Limb (tissue), 2 donors: ENCODE measurements around the gene IL22RA1.

Source experiments
- DNase-seq, 2 donors: peaks; one replicate each; pipeline ENCODE4 v3.0.0-alpha.2; 2016; ENCODE audit errors: extremely low spot score in 2 of 2

Gene IL22RA1

DNA sequence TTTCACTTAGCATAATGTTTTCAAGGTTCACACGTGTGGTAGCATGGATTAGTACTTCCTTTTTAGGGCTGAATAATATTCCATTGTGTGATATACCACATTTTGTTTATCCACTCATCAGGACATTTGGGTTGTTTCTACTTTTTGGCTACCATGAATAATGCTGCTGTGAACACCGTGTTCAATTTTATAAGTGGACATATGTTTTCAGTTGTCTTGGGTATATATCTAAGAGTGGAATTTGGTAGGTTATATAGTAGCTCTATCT lies 3.8 kb downstream of the IL22RA1 start:
- DNase-seq = no peak

DNA sequence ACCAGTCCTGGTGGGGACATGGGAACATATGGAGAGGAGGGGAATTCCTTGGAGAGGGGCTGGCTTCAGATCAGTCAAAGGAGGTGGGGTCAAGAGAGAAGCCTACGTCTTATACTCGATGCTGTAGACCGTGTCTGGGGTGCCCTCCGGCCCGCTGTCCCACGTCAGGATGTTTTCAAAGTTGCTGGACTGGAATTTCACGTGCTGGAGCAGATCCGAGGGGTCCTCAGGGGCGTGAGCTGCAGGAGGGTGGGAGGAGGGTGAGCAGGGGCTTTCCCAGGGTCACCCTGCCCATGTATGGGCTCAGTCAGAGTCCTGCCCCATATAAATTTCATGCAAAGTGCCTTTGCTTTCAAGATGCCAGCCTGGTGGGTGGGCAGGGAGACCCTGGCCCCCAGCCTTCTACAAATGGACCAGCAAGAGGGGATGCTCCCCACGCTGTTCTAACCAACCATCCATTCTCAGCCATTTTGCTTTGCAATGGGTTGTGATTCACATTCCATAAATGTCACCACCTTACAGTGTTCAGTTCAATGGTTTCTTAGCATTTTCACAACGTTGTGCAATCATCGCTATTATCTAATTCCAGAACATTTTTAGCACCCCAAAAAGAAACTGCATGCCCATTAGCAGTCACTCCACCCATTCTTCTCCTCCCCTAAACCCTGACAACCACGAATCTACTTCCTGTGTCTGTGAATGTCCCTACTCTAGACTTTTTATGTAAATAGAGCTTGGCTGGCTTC lies 4.3 kb downstream of the IL22RA1 start:
- DNase-seq = no peak

- no peak for DNase-seq
These were observed 5.9 kb downstream of the IL22RA1 start for GRCh38 chr1:24136956-24137539.

DNA sequence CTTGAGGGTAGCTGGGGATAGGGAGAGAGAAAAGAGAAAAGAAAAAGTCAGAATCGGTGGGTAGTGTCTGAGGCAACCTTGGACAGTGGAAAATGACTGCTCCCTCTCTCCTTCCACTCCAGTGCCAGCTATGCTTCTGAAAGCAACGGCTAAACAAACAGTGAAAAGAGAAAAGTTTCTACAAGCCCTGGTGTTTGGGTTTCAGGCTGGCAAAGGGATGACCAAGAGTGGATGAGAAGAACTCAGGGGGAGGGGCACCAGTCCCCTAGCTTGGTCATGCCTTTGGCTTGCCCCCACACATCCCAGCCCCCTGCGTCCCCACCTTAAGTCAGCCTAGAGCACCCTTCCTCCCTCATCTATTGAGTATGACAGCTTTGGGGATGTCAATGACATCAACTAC lies 8.6 kb downstream of the IL22RA1 start:
- DNase-seq = no peak

DNA sequence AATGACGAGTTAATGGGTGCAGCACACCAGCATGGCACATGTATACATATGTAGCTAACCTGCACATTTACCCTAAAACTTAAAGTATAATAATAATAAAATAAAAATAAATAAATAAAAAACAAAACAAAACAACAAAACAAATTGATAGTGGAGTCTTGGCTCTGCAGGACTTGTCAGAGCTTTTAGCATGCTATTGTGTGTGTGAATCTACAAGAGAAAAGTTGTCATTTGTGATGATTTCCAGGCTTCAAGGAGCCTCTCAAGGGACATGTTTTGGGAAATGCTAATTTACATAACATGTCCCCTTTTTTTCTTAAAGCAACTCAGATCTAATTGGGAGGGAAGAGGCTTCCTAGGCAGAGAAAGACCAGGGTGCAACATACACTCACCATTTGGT lies 9.1 kb downstream of the IL22RA1 start:
- DNase-seq = no peak

- DNase-seq = no peak
These were observed 12.6 kb downstream of the IL22RA1 start for GRCh38 chr1:24130385-24130784.

DNA sequence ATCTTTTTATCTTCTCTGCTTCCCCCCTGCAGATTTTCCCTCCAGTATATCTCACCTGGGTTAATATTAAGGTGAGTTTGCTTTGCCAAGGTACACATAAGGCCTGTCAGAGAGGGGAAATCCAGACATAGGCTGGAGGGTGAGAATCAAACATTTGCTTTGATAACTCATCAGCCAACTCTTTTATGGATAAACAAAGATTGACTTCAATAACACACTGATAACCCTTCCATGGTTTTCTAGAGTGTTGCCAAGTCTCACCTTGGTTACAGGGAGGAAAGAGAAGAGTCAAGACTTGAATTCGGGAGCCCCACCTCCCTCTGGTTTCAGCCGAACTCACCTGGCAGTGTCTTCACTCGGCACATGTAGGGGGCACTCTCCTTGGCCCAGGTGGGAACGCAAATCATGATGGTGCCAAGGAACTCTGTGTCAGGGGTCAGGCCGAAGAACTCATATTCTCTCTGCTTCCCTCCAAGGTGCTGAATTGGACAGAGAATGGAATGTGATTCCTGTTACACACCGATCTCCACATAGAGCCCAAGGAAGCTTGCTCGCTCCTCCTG lies 15.1 kb downstream of the IL22RA1 start:
- no peak for DNase-seq

DNA sequence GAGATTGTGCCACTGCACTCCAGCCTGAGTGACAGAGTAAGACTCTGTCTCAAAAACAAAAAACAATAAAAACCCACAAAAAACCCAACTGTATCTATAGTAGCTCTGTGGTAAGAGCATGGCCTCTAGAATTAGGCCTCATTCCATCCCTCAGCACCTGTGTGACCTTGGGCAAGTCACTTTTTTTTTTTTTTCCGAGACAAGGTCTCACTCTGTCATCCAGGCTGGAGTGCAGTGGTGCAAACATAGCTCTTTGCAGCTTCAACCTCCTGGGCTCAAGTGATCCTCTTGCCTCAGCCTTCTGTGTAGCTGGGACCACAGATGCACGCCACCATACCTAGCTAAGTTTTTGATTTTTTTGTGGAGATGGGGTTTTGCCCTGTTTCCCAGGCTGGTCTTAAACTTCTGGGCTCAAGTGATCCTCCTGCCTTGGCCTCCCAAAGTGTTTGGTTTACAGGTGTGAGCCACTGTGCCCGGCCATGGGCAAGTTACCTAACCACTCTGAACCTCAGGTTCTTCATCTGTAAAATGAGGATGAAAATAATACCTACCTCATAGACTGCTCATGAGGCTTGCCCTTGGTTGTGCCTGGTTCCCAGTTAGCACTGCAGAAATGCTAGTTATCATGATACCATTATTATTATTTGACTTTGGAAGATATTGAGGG lies 15.7 kb downstream of the IL22RA1 start:
- DNase-seq = no peak

DNA sequence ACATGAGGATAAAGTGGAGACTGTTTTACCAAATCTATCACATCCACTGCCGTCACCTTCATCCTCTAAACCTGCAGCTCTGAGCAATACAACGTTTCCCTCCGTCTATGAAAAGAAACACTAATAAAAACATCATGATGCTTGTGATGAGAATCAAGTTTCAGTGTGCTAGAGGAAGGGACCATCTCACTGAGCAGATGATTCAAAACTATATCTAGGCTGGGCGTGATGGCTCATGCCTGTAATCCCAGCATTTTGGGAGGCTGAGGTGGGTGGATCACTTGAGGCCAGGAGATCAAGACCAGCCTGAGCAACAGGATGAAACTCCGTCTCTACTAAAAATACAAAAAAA lies 16.3 kb downstream of the IL22RA1 start:
- DNase-seq = no peak

GRCh38 chr1:24126018-24126671 lies 16.8 kb downstream of the IL22RA1 start:
- DNase-seq = no peak

DNA sequence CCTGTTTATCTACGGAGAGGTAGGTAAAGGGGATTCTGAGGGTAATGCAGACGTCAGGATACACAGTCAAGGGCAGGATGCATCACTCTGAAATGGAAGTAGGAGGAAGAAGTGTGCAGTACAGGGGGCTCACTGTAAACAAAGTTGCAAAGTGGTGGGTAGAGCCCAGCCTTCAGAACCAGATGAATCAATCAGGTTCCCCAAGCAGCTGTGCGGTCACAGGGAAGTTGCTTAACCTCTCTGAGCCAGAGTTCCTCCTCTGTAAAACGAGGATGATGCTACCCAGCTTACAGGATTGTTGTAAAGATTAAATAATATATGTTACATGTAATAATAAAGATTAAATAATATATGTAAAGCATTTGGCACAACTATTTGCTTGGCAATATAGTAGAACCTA lies 17.5 kb downstream of the IL22RA1 start:
- no peak for DNase-seq

DNA sequence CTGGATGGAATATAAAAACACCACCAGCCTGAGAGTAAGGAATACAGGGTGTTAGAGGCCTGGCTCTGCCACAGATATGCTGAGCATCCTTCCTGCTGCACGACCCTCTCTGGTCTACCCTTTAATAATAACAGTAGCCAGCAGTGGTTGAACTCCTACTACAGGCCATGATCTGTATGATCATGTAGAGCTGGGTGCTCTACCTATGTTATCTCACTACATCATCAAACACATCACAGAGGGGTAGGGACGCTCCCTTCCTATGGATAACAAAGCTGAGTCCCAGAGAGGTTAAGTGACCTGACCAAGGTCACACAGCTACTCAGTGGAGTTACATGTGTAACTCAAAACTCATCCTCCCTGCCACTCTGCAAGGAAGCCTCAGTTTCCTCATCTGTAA lies 18.0 kb downstream of the IL22RA1 start:
- DNase-seq = no peak

DNA sequence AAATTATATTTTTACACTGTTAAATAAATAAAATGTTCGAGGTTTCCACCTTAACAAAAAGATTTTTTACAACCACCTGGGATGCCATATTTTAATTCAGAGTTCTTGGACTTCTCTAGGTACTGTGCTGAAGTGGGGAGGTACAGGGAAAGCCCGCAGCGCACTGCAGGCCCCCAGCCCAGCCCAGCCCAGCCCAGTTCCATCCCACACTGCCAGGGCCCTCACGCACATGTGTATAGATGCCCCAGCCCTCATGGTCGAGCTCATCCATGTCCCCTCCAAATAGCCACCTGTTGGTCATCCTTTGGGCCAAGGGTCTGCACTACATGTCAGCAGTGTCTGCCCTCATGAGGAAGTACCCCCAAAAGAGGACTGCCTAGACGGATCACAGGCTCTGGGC lies 19.3 kb downstream of the IL22RA1 start:
- no peak for DNase-seq

DNA sequence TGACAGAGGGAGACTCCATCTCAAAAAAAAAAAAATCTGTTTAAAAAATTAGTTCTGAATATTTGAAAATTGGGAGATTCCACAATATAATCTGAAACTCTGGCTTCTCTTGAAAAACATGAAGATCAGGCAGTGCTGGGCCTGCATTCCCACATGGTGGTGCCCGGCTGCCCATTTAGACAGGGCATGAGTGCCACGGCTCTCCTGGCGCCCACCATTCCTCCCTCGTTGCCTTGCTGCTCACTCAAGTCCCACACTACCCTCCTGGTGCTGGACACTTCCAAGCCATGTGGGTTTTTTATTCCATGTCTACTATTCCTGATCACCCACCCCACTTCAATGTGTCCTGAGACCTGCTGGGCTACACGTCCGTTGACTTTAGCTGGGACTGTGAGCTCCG lies 20.2 kb downstream of the IL22RA1 start:
- DNase-seq = no peak

DNA sequence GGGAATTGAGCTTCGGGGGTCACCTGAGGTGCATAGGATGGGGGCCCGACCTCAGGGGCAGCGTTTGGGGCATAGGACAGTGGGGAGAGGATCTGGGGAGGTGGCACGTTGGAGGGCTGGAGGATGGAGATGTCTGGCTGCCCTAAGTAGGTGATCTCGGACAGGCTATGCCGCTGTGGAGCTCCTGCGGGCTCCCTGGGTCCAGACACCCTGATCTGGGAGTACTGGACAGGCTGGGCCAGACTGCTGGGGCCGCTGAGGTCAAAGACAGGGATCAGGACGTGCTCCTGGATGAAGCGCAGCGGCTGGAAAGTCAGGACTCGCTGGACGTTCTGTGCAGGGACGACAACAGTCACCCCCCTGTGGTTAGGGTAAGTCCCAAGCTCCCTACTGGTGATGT lies 21.5 kb downstream of the IL22RA1 start:
- no peak for DNase-seq

DNA sequence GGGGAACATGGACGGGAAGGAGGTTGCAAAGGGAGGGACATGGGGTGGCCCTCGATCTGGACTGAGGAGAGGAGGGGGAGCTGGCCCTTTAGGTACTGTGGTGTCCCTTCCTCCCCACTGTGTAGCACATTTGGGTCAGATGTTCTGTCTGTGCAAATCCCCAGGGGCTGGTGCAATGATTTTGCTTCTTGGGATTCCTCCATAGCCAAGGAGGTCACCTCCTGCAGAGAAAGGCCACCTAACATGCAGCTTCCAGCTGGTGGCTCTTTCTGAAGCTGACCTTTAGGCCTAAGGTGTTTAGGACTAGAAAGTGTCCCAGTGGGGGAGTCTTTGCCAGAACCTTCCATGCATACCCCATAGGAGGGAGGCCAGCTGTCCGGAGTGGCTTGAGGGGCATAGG lies 22.0 kb downstream of the IL22RA1 start:
- no peak for DNase-seq

GRCh38 chr1:24119859-24120756 lies 22.8 kb downstream of the IL22RA1 start:
- DNase-seq = no peak

DNA sequence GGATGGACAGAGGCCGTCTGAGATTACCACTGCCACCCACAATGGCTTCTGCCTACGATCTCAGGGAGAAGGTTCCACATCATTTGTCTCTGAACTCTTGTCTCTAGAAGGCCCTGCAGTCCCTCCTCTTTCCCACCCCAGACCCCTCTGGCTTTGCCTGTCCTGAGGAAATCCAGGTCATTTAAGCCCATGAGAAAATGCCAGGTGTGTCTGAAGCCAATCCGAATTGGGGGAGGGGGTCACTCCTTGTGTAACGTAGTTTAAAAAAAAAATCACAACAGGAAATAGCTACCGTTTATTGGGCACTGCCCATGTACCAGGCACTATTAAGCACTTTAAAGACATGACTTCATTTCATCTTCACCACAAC lies 23.5 kb downstream of the IL22RA1 start:
- no peak for DNase-seq

DNA sequence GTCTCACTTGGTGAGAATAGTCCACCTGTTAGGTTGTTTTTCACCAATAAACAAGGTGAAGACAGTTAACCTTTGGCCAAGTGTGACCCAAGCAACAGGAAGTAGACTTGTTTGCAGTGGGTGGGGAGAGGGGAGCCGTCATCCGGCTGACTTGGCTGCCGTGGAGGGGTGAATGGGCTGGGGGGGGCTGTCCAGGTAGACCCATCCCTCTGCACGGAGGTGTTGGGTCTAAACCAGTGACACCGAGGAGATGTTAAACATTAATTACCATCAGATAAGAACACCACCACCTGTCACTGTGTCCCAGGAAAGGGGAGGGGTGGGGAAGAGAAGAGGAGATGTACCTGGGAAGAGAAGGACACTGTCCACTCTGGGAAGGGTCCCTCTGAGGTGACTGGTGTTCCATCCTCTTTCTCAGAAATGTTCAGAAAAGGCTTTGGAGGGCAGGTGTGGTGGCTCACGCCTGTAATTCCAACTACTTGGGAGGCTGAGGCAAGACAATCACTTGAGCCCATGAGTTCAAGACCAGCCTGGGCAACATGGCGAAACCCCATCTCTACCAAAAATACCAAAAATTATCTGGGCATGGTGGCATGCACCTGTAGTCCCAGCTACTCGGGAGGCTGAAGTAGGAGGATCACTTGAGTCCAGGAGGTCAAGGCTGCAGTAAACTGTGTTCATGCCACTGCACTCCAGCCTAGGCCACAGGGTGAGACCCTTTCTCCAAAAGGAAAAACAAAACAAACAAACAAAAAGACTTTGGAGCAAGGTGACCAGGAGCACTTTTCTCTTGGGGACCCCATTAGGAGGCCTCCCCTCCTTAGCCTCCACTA lies 24.3 kb downstream of the IL22RA1 start:
- DNase-seq = no peak

- DNase-seq = no peak
These were observed 25.1 kb downstream of the IL22RA1 start for GRCh38 chr1:24117722-24118409.
